NCI-H524 treated with DMSO at 0.1 percent for 48 hours (cell line): ENCODE data around the gene RERE.
"Not testable (repeated sequence)": the region's sequence is repeated elsewhere in the genome, so short reads cannot be mapped to it uniquely, and the experiment has no call there.

Experiments
- DNase-seq: peaks from one replicate; lab custom pipeline; 2025; lab: John Stamatoyannopoulos, UW

RERE gene

GRCh38 chr1:8602471-8603219 lies 214.8 kb downstream of the RERE start:
- DNase-seq: no peak

GRCh38 chr1:8600336-8600735 lies 217.1 kb downstream of the RERE start:
- no peak for DNase-seq

GRCh38 chr1:8599646-8600212 lies 217.7 kb downstream of the RERE start:
- no peak for DNase-seq

GRCh38 chr1:8598783-8599182 lies 218.7 kb downstream of the RERE start:
- DNase-seq: no peak

GRCh38 chr1:8598060-8598724 lies 219.2 kb downstream of the RERE start:
- DNase-seq: no peak

- DNase-seq: no peak
These were observed 220.0 kb downstream of the RERE start for GRCh38 chr1:8597455-8597854.

- no peak for DNase-seq
These were observed 221.5 kb downstream of the RERE start for GRCh38 chr1:8595941-8596340.

GRCh38 chr1:8595332-8595731 lies 222.1 kb downstream of the RERE start:
- no peak for DNase-seq

- DNase-seq: not testable (repeated sequence)
These were observed 224.1 kb downstream of the RERE start for GRCh38 chr1:8593292-8593691.

- no peak for DNase-seq
These were observed 225.9 kb downstream of the RERE start for GRCh38 chr1:8591569-8591968.

GRCh38 chr1:8590721-8591351 lies 226.6 kb downstream of the RERE start:
- no peak for DNase-seq

- no peak for DNase-seq
These were observed 227.9 kb downstream of the RERE start for GRCh38 chr1:8589571-8589970.

GRCh38 chr1:8587784-8588183 lies 229.7 kb downstream of the RERE start:
- no peak for DNase-seq

GRCh38 chr1:8586438-8586837 lies 231.0 kb downstream of the RERE start:
- DNase-seq: no peak

GRCh38 chr1:8584316-8584715 lies 233.1 kb downstream of the RERE start:
- DNase-seq: no peak

GRCh38 chr1:8583031-8583430 lies 234.4 kb downstream of the RERE start:
- no peak for DNase-seq

GRCh38 chr1:8580566-8580965 lies 236.9 kb downstream of the RERE start:
- DNase-seq: no peak

- DNase-seq: no peak
These were observed 238.5 kb downstream of the RERE start for GRCh38 chr1:8578936-8579335.

GRCh38 chr1:8578132-8578877 lies 239.1 kb downstream of the RERE start:
- DNase-seq: no peak

GRCh38 chr1:8574985-8575384 lies 242.5 kb downstream of the RERE start:
- no peak for DNase-seq

GRCh38 chr1:8572106-8572505 lies 245.3 kb downstream of the RERE start:
- DNase-seq: no peak
